NCI-H510A (cell line): ENCODE results near the gene GBX2.

Experiments
- DNase-seq: peaks from one replicate; lab custom pipeline; 2025; lab: John Stamatoyannopoulos, UW

Gene GBX2

DNA sequence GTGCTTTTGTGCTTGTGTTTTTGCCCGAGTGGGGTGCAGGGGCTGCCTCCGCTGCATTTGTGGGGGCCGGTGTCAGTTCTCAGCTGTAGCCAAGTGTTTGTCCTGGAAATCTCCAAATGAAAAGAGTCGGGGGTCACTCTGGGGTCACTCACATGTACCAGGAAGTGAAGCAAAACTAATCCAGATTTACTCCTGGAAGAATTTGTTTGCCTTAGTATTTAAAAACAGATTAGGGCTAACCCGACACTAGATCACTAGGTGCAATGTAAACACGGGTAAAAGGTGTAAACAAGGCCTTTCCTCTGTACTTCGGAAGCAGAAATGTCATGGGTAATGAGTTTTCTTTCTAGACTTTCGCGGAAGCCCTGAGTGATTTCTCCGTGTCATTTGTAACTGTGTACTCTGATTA lies 50.3 kb downstream of the GBX2 start:
- no peak for DNase-seq

- DNase-seq: no peak
Observed at GRCh38 chr2:236117401-236117800, 50.8 kb downstream of the GBX2 start.
